Measurements from ENCODE around the gene ZBED4.
A peak's percentile ranks its signal among the peaks of the same experiment; 100 is the strongest.

ZBED4 gene

DNA sequence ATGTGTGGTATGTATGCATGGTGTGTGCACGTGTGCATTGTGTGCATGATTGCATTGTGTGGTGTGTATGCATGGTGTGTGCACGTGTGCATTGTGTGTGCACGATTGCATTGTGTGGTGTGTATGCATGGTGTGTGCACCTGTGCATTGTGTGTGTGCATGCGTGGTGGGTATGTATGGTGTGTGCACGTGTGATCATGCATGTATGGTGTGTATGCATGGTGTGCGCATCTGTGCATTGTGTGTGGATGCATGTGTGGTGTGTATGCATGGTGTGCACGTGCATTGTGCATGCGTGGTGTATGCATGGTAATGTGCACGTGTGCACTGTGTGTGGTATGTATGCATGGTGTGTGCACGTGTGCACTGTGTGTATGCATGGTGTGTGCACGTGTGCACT lies 47.8 kb downstream of the ZBED4 start:
- H3K27me3 Mint-ChIP-seq (ENCODE audit: low read depth) = no peaks in the 10 kb centered on the region
- H3K9me3 Mint-ChIP-seq = peaks cover 8% of the 10 kb centered on the region
- H3K4me3 Mint-ChIP-seq = no peak overlapping the region
- H3K36me3 Mint-ChIP-seq (ENCODE audit: low read depth) = peaks cover 53% of the 10 kb centered on the region
- H3K4me1 Mint-ChIP-seq (ENCODE audit: low read depth) = peaks cover 4% of the 10 kb centered on the region
- DNase-seq (ENCODE audit: low spot score) = no peak
- no peak overlapping the region for H3K27ac Mint-ChIP-seq

DNA sequence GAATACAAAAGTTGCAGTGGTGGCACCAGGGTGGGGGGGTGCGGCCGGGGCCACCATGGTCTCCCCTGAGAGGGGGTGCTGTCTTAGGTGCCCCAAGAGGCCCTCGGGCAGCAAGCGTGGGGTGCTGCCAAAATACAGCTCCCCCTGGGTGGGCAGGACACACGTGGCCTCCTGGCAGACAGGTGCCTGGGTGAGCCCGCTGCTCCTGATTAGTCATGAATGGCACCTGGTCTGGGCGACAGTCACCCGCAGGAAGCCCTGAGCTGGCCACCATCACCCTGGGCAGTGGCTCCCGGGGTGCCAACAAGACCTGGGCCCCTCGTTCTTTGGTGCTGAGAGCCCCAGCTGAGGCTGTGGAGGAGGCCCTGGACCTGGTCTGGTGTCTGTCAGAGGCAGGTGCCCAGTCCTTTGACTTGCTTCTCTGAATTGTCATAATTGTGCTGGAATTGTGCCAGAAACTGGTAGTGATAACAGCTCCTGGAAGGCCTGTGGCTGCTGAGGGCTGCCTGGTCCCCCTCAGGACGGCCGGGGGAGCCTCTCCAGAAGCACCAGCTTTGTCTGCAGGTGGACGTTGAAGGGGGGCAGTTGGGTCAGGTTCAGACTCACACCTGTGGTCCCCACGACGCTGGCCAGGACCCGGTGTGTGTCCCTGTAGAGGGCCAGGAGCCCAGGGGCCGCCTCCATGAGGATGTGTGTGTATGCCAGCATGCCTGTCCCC lies 49.8 kb downstream of the ZBED4 start:
- Mint-ChIP-seq H3K36me3 (ENCODE audit: low read depth) (peaks cover 56% of the 10 kb centered on the region), H3K4me3 (no peak overlapping the region), H3K4me1 (ENCODE audit: low read depth) (peaks cover 4% of the 10 kb centered on the region), H3K27ac (no peak overlapping the region), H3K9me3 (peaks cover 8% of the 10 kb centered on the region), H3K27me3 (ENCODE audit: low read depth) (no peaks in the 10 kb centered on the region)
- DNase-seq (ENCODE audit: low spot score) = no peak

DNA sequence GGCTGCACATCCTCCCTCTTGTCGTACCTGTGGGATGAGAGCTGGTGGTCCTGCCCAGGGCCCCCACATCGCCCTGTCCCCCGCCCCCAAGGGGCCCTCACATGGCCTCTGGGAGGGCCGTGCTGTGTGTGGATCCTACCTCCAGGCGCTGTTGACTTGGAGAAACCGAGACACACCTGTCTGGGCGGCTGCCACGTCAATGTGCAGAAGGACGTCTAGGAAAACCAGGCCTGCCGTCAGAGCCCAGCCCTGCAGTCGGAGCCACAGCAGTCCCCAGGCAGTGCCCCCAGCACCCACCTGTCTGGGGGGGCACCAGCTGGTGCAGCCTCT lies 50.4 kb downstream of the ZBED4 start:
- no peaks in the 10 kb centered on the region for H3K27me3 Mint-ChIP-seq (ENCODE audit: low read depth)
- no peak for DNase-seq (ENCODE audit: low spot score)
- H3K36me3 Mint-ChIP-seq (ENCODE audit: low read depth) = peaks cover 57% of the 10 kb centered on the region
- H3K4me1 Mint-ChIP-seq (ENCODE audit: low read depth) = peaks cover 4% of the 10 kb centered on the region
- no peak overlapping the region for H3K27ac Mint-ChIP-seq
- no peak overlapping the region for H3K4me3 Mint-ChIP-seq
- peaks cover 8% of the 10 kb centered on the region for H3K9me3 Mint-ChIP-seq

DNA sequence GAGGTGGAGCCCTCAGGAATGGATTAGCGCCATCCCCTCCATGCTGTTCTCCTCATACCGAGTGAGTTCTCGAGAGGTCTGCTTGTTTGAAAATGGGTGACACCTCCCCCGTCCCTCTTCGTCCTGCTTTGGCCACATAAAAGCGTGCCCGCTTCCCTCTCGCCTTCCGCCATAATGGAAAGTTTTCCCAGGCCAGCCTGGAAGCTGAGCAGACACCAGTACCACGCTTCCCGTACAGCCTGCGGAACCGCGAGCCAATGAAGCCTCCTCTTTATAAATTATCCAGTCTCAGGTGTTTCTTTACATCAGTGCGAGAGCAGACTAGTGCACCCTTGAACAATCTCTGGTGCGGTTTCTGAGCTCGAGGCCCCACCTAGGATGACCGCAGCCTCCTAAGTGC lies 51.8 kb downstream of the ZBED4 start:
- peaks cover 53% of the 10 kb centered on the region for H3K36me3 Mint-ChIP-seq (ENCODE audit: low read depth)
- no peak overlapping the region for H3K4me3 Mint-ChIP-seq
- no peak for DNase-seq (ENCODE audit: low spot score)
- peaks cover 8% of the 10 kb centered on the region for H3K9me3 Mint-ChIP-seq
- H3K27me3 Mint-ChIP-seq (ENCODE audit: low read depth) = no peaks in the 10 kb centered on the region
- H3K4me1 Mint-ChIP-seq (ENCODE audit: low read depth) = no peaks in the 10 kb centered on the region
- no peak overlapping the region for H3K27ac Mint-ChIP-seq

DNA sequence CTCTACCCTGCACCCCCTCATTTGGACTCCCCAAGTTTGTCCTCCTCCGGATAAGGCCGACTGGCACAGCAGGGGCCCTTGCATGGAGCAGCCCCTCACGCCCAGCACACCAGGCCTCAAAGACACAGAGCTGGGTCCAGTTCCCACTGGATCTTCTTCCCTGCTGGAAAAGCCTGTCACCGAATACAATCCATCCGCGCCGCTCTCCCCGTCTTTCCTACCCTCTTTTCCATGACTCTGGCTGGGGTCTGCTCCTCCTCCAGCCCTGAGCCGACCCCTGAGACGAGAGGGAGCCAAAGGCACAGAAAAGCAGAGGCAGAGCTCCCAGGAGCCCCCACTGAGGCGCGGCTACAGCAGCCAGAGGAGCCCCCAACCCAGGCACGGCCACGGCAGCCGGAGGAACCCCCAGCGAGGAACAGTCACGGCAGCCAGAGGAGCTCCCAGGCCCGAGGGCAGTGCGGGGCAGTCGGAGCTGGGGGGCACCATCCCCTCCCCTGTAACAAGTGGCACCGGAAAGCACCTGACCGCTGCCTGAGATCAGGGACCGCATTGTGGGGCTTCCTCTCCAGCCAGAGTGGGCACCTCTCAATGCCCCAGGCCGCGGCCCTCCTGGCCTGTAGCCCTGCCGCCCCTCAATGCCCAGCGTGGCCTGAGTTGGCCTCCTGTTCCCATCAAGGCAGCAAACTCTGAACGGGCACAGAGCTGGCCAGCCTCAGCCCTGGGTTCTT lies 52.6 kb downstream of the ZBED4 start:
- no peak for DNase-seq (ENCODE audit: low spot score)
- Mint-ChIP-seq H3K4me1 (ENCODE audit: low read depth) (no peaks in the 10 kb centered on the region), H3K27ac (no peak overlapping the region), H3K9me3 (peaks cover 4% of the 10 kb centered on the region), H3K36me3 (ENCODE audit: low read depth) (peaks cover 45% of the 10 kb centered on the region), H3K4me3 (no peak overlapping the region), H3K27me3 (ENCODE audit: low read depth) (no peaks in the 10 kb centered on the region)

DNA sequence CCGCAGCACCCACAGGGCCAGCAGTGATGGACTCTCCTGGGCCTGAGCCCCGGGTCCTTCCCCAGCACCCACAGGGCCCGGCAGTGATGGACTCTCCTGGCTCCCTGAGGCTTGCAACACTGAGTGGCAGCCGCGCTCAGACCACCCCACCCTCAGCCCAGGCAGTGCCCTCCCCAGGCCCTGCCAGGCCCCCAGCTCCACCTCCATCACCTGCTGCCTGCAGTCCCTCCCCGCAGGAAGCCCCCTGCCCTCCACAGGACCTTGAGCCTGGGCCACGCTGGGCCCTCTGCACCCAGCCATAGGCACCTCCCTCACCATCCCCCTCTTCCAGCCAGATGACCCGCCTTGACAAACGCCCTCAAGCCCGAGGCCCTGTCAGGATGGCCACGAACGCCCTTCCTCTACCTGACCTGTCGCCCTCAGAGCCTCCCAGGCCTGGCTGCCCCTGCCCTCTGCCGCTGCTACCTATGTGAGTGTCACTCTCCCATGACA lies 53.2 kb downstream of the ZBED4 start:
- no peak overlapping the region for H3K27ac Mint-ChIP-seq
- H3K9me3 Mint-ChIP-seq = no peaks in the 10 kb centered on the region
- H3K36me3 Mint-ChIP-seq (ENCODE audit: low read depth) = peaks cover 39% of the 10 kb centered on the region
- no peaks in the 10 kb centered on the region for H3K4me1 Mint-ChIP-seq (ENCODE audit: low read depth)
- no peak for DNase-seq (ENCODE audit: low spot score)
- H3K27me3 Mint-ChIP-seq (ENCODE audit: low read depth) = no peaks in the 10 kb centered on the region
- H3K4me3 Mint-ChIP-seq = no peak overlapping the region

DNA sequence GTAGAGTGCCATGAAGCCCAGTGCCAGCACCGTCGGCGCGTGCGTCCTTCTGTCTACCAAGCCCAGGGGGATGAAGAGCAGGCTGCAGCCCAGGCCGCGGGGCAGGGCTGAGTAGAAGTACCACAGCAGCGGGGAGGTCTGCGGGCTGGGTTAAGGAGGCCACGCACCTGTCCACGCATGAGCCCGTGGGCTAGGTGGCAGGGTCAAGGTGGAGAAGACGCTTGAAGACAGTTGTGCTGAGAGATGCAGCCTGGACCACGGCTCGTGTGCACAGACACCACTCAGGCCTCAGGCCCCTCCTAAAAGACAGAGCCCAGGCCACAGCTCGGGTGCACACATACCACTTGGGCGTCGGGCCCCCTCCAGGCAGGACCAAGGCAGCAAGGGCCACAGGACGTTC lies 54.2 kb downstream of the ZBED4 start:
- Mint-ChIP-seq H3K27ac (peak overlapping the region; percentile 23), H3K4me3 (no peak overlapping the region), H3K36me3 (ENCODE audit: low read depth) (peaks cover 35% of the 10 kb centered on the region), H3K4me1 (ENCODE audit: low read depth) (no peaks in the 10 kb centered on the region), H3K27me3 (ENCODE audit: low read depth) (no peaks in the 10 kb centered on the region), H3K9me3 (no peaks in the 10 kb centered on the region)
- DNase-seq (ENCODE audit: low spot score) = no peak

DNA sequence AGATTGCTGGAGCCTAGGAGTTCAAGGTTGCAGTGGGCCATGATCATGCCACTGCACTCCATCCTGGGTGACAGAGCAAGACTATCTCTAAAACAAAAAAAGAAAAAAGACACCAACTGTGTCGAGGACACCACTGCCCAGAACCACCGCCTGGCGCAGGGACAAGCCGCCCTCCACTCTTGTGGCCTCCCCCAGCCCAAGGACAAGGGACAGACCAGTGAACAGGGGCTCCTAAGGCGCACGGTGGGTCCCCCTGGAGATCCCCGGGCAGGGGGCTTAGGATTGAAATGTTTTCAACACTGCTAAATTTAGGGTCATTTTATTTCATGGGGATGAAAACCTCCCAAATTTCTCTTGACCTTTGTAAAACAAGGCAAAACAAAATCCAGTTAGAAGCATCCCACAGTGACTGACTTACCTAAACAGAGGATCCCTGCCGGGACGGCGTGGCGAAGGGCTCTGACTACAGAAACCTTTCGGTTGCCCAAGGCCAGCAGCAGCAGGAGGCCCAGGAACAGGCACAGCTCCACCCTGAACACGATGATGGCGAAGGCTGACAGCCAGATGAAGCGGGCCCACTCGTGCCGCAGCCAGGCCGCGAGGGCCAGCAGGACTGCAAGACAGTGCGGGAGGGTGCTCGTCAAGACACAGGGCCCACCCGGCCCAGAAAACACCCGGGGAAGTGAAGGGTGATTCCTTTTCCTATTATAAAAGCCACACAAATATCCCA lies 56.0 kb downstream of the ZBED4 start:
- DNase-seq (ENCODE audit: low spot score) = no peak
- H3K9me3 Mint-ChIP-seq = no peaks in the 10 kb centered on the region
- no peak overlapping the region for H3K4me3 Mint-ChIP-seq
- H3K27ac Mint-ChIP-seq = no peak overlapping the region
- H3K36me3 Mint-ChIP-seq (ENCODE audit: low read depth) = peaks cover 25% of the 10 kb centered on the region
- no peaks in the 10 kb centered on the region for H3K27me3 Mint-ChIP-seq (ENCODE audit: low read depth)
- H3K4me1 Mint-ChIP-seq (ENCODE audit: low read depth) = no peaks in the 10 kb centered on the region

DNA sequence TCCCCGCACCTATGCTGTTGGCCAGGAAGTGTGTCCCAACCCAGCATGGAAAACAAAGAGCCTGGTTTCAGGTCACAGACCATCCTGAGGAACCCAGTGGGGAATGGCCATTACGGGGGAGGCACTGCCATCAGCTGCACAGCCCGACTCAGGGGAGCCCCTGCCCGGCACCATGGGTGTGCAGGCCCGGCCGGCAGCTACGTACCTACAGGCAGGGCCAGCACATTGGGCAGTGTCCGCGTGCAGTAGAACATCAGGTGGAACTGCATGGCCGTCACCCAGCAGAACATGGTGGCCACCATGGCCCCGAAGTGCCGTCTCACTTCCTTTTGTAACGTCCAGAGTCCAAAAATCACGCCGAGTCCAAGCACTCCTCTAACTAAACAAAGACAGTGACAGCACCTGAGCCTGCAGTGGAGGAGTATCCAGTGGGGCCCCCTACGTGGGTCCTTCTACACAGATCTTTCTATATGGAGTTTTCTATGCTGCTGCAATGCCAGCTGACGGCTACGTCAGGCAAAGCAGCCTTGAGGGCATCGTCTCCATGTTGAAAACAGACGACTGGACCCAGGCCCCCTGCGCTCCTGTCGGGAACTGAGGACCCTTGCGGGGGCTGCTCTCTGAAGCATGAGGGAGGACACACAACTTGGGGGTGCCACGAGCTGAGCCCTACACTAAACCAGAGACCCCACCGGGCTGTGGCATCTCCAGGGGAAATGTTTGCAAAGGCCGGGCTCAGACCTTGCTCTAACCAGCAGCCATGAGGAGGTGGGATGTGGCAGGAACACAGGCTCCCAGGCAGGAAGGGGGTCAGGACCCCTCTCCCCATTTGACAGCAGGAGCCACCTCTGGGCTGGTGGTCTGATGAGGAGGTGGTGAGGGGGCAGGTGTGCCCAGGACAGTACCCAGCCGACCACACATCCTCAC lies 56.8 kb downstream of the ZBED4 start:
- Mint-ChIP-seq H3K27ac (no peak overlapping the region), H3K36me3 (ENCODE audit: low read depth) (peaks cover 24% of the 10 kb centered on the region), H3K4me1 (ENCODE audit: low read depth) (no peaks in the 10 kb centered on the region), H3K27me3 (ENCODE audit: low read depth) (no peaks in the 10 kb centered on the region), H3K9me3 (no peaks in the 10 kb centered on the region), H3K4me3 (no peak overlapping the region)
- DNase-seq (ENCODE audit: low spot score) = no peak

DNA sequence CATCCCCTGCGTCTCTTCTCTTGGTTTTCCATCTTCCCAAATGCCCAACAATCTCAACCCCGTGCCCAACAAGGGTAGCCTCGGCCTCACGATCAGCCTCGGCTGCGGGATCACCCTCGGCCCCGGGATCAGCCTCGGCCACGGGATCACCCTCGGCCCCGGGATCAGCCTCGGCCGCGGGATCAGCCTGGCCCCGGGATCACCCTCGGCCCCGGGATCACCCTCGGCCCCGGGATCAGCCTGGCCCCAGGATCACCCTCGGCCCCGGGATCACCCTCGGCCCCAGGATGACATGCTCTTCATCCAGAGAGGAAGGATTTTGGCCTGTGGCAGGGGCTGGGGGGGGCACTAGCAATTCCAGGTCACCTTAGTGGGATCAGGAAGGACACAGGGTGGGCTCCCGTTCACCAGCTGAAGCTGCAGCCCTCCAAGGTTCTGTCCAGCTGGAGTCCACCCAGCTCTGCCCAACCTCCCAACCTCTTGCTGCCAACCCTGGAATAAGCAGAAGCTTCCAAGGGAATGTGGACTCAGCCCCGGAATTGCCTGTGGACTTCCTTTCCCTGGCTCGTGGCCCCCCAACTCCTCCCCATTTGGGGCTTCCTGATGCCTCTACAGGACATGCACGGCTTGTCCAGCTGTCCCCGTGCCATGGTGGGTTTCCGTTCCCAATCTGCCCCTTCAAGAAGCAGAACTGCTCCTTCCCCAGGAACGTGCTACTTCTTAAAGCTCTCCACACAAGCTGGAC lies 58.4 kb downstream of the ZBED4 start:
- H3K4me1 Mint-ChIP-seq (ENCODE audit: low read depth) = peaks cover 4% of the 10 kb centered on the region
- no peak for DNase-seq (ENCODE audit: low spot score)
- H3K9me3 Mint-ChIP-seq = no peaks in the 10 kb centered on the region
- H3K27me3 Mint-ChIP-seq (ENCODE audit: low read depth) = no peaks in the 10 kb centered on the region
- no peak overlapping the region for H3K27ac Mint-ChIP-seq
- H3K36me3 Mint-ChIP-seq (ENCODE audit: low read depth) = peaks cover 21% of the 10 kb centered on the region
- no peak overlapping the region for H3K4me3 Mint-ChIP-seq

DNA sequence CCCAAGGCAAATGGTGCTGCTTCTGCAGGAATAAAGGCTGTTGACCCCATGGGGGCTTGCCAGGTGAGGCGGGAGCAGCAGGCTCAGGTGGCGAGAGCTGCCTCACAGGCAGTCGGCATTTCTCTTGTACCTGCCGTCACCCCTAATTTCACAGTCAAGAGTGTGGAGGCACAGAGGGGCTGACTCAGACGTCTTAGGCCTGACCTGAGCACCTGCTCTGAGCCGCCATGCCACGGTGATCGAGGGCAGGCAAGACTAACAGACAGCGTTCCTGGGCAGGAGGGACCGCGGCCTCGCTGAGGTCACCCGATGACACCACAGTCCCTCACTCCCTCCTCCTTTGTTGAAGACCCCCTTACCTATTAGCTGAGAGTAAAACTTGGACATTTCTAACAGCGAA lies 59.4 kb downstream of the ZBED4 start:
- DNase-seq (ENCODE audit: low spot score) = no peak

DNA sequence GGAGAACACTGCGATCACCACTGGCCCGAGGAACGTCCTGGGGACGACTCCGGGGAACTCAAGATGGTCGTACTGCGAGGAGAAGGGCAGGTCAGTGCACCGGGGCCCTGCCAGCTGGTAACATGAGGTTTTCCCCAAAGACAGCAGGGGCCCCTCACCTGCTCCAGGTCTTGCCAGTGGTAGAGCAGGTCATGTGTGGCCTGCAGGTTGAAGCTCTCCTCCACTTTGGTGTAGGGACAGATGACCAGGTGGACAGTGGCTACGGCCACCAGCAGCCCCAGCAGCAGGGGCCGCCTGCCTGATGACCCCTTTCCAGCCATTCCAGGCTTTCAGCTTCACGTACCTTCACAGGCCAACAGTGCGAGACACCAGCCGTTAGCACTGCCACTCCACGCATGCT lies 59.8 kb downstream of the ZBED4 start:
- Mint-ChIP-seq H3K36me3 (ENCODE audit: low read depth) (peaks cover 14% of the 10 kb centered on the region), H3K27me3 (ENCODE audit: low read depth) (no peaks in the 10 kb centered on the region), H3K4me1 (ENCODE audit: low read depth) (peaks cover 7% of the 10 kb centered on the region), H3K9me3 (no peaks in the 10 kb centered on the region), H3K4me3 (no peak overlapping the region), H3K27ac (no peak overlapping the region)
- no peak for DNase-seq (ENCODE audit: low spot score)

More for the DNA sequence above, 59.4 kb downstream of the ZBED4 start:
- H3K4me1 Mint-ChIP-seq (ENCODE audit: low read depth) = peaks cover 7% of the 10 kb centered on the region
- peaks cover 14% of the 10 kb centered on the region for H3K36me3 Mint-ChIP-seq (ENCODE audit: low read depth)
- H3K4me3 Mint-ChIP-seq = no peak overlapping the region
- H3K27me3 Mint-ChIP-seq (ENCODE audit: low read depth) = no peaks in the 10 kb centered on the region
- H3K9me3 Mint-ChIP-seq = no peaks in the 10 kb centered on the region
- no peak overlapping the region for H3K27ac Mint-ChIP-seq

DNA sequence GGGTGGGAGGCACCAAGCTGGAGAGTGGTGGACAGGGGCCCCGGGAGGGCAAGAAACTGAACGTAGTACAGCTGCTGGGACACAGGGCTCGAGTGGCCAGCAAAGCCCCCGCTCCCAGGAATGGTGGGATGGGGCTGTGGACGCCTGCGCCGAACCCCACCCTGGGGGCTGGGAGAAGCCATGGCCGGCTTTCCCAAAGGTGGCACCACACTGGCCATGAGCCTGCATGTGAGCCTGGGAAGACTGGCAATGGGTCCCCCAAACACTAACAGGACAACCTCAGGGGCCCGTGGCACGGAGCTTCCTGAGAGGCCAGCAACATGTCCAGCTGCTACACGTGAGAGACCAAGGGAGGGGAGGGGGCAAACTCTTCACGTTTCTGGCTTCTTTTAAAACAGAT lies 60.6 kb downstream of the ZBED4 start:
- no peak overlapping the region for H3K4me3 Mint-ChIP-seq
- H3K27ac Mint-ChIP-seq = no peak overlapping the region
- peaks cover 9% of the 10 kb centered on the region for H3K36me3 Mint-ChIP-seq (ENCODE audit: low read depth)
- H3K4me1 Mint-ChIP-seq (ENCODE audit: low read depth) = peaks cover 8% of the 10 kb centered on the region
- no peaks in the 10 kb centered on the region for H3K9me3 Mint-ChIP-seq
- H3K27me3 Mint-ChIP-seq (ENCODE audit: low read depth) = no peaks in the 10 kb centered on the region
- no peak for DNase-seq (ENCODE audit: low spot score)
